GM12878 (cell line): Measurements from ENCODE around the gene NDUFS6. TPM values are rescaled to one million over a fixed set of nuclear protein-coding genes. Genes with fewer than 3 reads are reported as not detected.

Experiments
- ATF3 ChIP-seq: IDR thresholded peaks from 2 replicates; pipeline ENCODE4 v1.6.1; 2011; ENCODE audit warnings: low read depth, mild to moderate bottlenecking, low read length, moderate library complexity, borderline replicate concordance; ENCODE audit errors: extremely low read depth
- BCL11A ChIP-seq: IDR thresholded peaks from 2 replicates; pipeline ENCODE4 v1.6.1; 2011; ENCODE audit warnings: low read depth, low read length
- BMI1 ChIP-seq: fragments of 450-650 bp; IDR thresholded peaks from 2 replicates; pipeline ENCODE4 v1.6.1; 2016; ENCODE audit warnings: mild to moderate bottlenecking, moderate library complexity, borderline replicate concordance
- CBFB ChIP-seq: IDR thresholded peaks from 2 replicates; pipeline ENCODE4 v1.6.1; 2016; ENCODE audit warnings: antibody characterized with exemption, low read depth
- GABPA ChIP-seq: IDR thresholded peaks from 2 replicates; pipeline ENCODE4 v1.6.1; 2014; ENCODE audit warnings: antibody characterized with exemption, low read depth, mild to moderate bottlenecking, inconsistent platforms
- HDGF ChIP-seq: fragments of 450-650 bp; IDR thresholded peaks from 2 replicates; pipeline ENCODE4 v1.6.1; 2016; ENCODE audit warnings: antibody characterized with exemption
- IRF3 ChIP-seq: fragments of 450-650 bp; IDR thresholded peaks from 2 replicates; pipeline ENCODE4 v1.6.1; 2014; ENCODE audit warnings: mild to moderate bottlenecking
- IRF5 ChIP-seq: fragments of 450-650 bp; IDR thresholded peaks from 2 replicates; pipeline ENCODE4 v1.6.1; 2017; ENCODE audit warnings: borderline replicate concordance
- JUNB ChIP-seq: IDR thresholded peaks from 2 replicates; pipeline ENCODE4 v1.6.1; 2016; ENCODE audit warnings: antibody characterized with exemption, mild to moderate bottlenecking
- MTA3 ChIP-seq: IDR thresholded peaks from 2 replicates; pipeline ENCODE4 v1.6.1; 2012; ENCODE audit warnings: low read length, inconsistent platforms, borderline replicate concordance
- MYB ChIP-seq: fragments of 150-350 bp; IDR thresholded peaks from 2 replicates; pipeline ENCODE4 v1.6.1; 2014; ENCODE audit warnings: mild to moderate bottlenecking, low read depth, low read length, borderline replicate concordance
- NFIC ChIP-seq: IDR thresholded peaks from 2 replicates; pipeline ENCODE4 v1.6.1; 2012; ENCODE audit warnings: low read depth, mild to moderate bottlenecking, inconsistent platforms, low read length, moderate library complexity
- NFYB ChIP-seq: IDR thresholded peaks from 2 replicates; pipeline ENCODE4 v1.6.1; 2011; ENCODE audit warnings: low read depth, mild to moderate bottlenecking, low read length, improper control_type of control experiment, moderate library complexity; ENCODE audit not compliant: insufficient read depth
- NR2C2 ChIP-seq: IDR thresholded peaks from 2 replicates; pipeline ENCODE4 v1.6.1; 2011; ENCODE audit warnings: borderline replicate concordance, low read depth; ENCODE audit not compliant: control insufficient read depth, insufficient read length
- NR2F1 ChIP-seq: fragments of 450-650 bp; conservative IDR thresholded peaks from 2 replicates; pipeline ENCODE4 v1.6.1; 2017; ENCODE audit warnings: mild to moderate bottlenecking
- RAD21 ChIP-seq: IDR thresholded peaks from 2 replicates; pipeline ENCODE4 v1.6.1; 2011; ENCODE audit warnings: mild to moderate bottlenecking, low read depth, low read length, moderate library complexity; ENCODE audit not compliant: insufficient read depth
- RELA ChIP-seq: fragments of 450-650 bp; IDR thresholded peaks from 2 replicates; pipeline ENCODE4 v1.8.0; 2014; ENCODE audit warnings: borderline replicate concordance; ENCODE audit not compliant: partially characterized antibody
- REST ChIP-seq: IDR thresholded peaks from 2 replicates; pipeline ENCODE4 v1.6.1; 2012; ENCODE audit warnings: mild to moderate bottlenecking, low read depth, low read length
- RUNX3 ChIP-seq: IDR thresholded peaks from 2 replicates; pipeline ENCODE4 v1.6.1; 2012; ENCODE audit warnings: low read length, inconsistent platforms
- SMAD1 ChIP-seq: fragments of 450-650 bp; IDR thresholded peaks from 2 replicates; pipeline ENCODE4 v1.6.1; 2018; ENCODE audit warnings: mild to moderate bottlenecking, low read depth; ENCODE audit not compliant: partially characterized antibody
- SREBF1 ChIP-seq: IDR thresholded peaks from 2 replicates; pipeline ENCODE4 v1.6.1; 2012; ENCODE audit warnings: mild to moderate bottlenecking, low read length
- SREBF2 ChIP-seq: IDR thresholded peaks from 2 replicates; pipeline ENCODE4 v1.6.1; 2012; ENCODE audit warnings: mild to moderate bottlenecking, low read length
- STAT1 ChIP-seq: fragments of 450-650 bp; conservative IDR thresholded peaks from 2 replicates; pipeline ENCODE4 v1.6.1; 2014; ENCODE audit warnings: antibody characterized with exemption, mild to moderate bottlenecking
- STAT3 ChIP-seq: IDR thresholded peaks from 2 replicates; pipeline ENCODE4 v1.6.1; 2011; ENCODE audit warnings: low read depth, low read length, improper control_type of control experiment
- TAF1 ChIP-seq: IDR thresholded peaks from 2 replicates; pipeline ENCODE4 v1.6.1; 2011; ENCODE audit warnings: mild to moderate bottlenecking, low read depth, low read length, borderline replicate concordance
- YBX1 ChIP-seq: fragments of 450-650 bp; IDR thresholded peaks from 2 replicates; pipeline ENCODE4 v1.6.1; 2016; ENCODE audit warnings: antibody characterized with exemption
- ZNF207 ChIP-seq: fragments of 450-650 bp; IDR thresholded peaks from 2 replicates; pipeline ENCODE4 v1.6.1; 2014; ENCODE audit warnings: antibody characterized with exemption, mild to moderate bottlenecking, borderline replicate concordance
- ZNF274 ChIP-seq: IDR thresholded peaks from one replicate; pipeline ENCODE4 v1.8.0; 2011; ENCODE audit not compliant: insufficient read length, insufficient read depth
- polyA plus RNA-seq, 11 experiments: library from polyadenylated mRNA; depleted of rRNA in 4 of 11; unstranded in 6 of 11; stranded (reverse) in 5 of 11; fragments of >200 nt; fragmentation: Nextera tagmentation in 4 of 11; fragmentation: Illumina TruSeq in 1 of 11; extraction: Ambion mirVana in 4 of 11; extraction: Trizol in 1 of 11; gene quantifications; 1 replicate in 1 of 11; 2 replicates in 10 of 11; pipeline versions ENCODE4 v1.2.1 to v1.2.3, GENCODE V29; 2011 to 2016; ENCODE audit warnings: inconsistent platforms in 2 of 11, missing spikeins in 2 of 11, low read depth in 1 of 11
- total RNA-seq, 4 experiments: library from RNA; depleted of rRNA in 3 of 4; stranded (reverse); fragments of >200 nt in 3 of 4; fragmentation: Illumina TruSeq in 1 of 4; extraction: Trizol in 1 of 4; gene quantifications; 2 replicates each; pipeline versions ENCODE4 v1.2.1 to v1.2.3, GENCODE V29; 2013 to 2021

Gene NDUFS6
- total and polyA plus RNA-seq, 10 of the 15 experiments (the other 5 are each of a cell fraction or from before 2014, with no cell fraction given), result 20.7 to 213 (median 58.3) TPM

- peak; percentile 87 for TF ChIP-seq RELA
- TF ChIP-seq IRF5, result no peak
- peak; percentile 80; the same call in 1 of the 2 replicates for TF ChIP-seq STAT3
- TF ChIP-seq ATF3, result peak; percentile 52; the same call in 1 of the 2 replicates
- TF ChIP-seq MTA3, result peak; percentile 85; the same call in 1 of the 2 replicates
- no peak for TF ChIP-seq SREBF1
- no peak for TF ChIP-seq NR2C2
- no peak for TF ChIP-seq ZNF274
- TF ChIP-seq SMAD1, result peak; percentile 98
- TF ChIP-seq SREBF2, result 0 out of 2 replicates have a peak, but pooled peaks have one; percentile 2
- TF ChIP-seq YBX1, result no peak
- peak; percentile 87; the same call in 1 of the 2 replicates for TF ChIP-seq ZNF207
- TF ChIP-seq HDGF, result no peak
- TF ChIP-seq IRF3, result no peak
- peak; percentile 15; the same call in 1 of the 2 replicates for TF ChIP-seq STAT1
- peak; percentile 91 for TF ChIP-seq JUNB
- TF ChIP-seq NR2F1, result peak; percentile 85
- peak; percentile 87 for TF ChIP-seq TAF1
- peak; percentile 99 for TF ChIP-seq RUNX3
- no peak for TF ChIP-seq MYB
- peak; percentile 61; the same call in 1 of the 2 replicates for TF ChIP-seq GABPA
- no peak for TF ChIP-seq BMI1
- peak; percentile 98 for TF ChIP-seq CBFB
- TF ChIP-seq NFIC, result peak; percentile 91
- TF ChIP-seq REST, result peak; percentile 40; the same call in 1 of the 2 replicates
- TF ChIP-seq BCL11A, result peak; percentile 95
- TF ChIP-seq NFYB, result no peak
- 0 out of 2 replicates have a peak, but pooled peaks have one; percentile 23 for TF ChIP-seq RAD21
Measured at GRCh38 chr5:1792842-1793266, 8.4 kb upstream of the NDUFS6 start (continued).
